ENCODE measurements around the gene CNPY4.

Gene CNPY4

DNA sequence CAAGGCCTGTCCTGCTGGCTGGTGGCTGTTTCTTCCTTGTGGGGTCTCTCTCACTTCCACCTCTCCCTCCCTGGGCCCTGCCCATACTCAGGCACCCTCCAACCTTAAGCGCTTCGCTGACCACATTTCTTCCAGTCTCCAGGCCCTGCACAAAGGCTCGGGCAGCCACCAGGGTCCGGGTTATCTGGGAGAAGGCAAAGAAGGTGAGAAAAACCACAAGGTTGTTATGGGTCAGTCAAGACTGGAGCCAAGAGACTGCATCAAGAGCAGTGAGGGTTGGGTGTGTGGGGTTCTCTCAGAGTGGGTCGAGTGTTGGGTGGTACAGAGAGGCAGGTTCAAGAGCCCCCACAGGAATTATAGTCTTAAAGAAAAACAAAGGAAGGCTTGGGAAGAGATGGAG lies 55.1 kb downstream of the CNPY4 start:
- ChIA-PET CTCF (interaction anchor here (1.2 kb wide), 1 partner anchor 19 kb away, joined by 3 read pairs; no protein-coding TSS in a partner anchor), POLR2A (no interaction called here)
- TF ChIP-seq, protein P1, sequence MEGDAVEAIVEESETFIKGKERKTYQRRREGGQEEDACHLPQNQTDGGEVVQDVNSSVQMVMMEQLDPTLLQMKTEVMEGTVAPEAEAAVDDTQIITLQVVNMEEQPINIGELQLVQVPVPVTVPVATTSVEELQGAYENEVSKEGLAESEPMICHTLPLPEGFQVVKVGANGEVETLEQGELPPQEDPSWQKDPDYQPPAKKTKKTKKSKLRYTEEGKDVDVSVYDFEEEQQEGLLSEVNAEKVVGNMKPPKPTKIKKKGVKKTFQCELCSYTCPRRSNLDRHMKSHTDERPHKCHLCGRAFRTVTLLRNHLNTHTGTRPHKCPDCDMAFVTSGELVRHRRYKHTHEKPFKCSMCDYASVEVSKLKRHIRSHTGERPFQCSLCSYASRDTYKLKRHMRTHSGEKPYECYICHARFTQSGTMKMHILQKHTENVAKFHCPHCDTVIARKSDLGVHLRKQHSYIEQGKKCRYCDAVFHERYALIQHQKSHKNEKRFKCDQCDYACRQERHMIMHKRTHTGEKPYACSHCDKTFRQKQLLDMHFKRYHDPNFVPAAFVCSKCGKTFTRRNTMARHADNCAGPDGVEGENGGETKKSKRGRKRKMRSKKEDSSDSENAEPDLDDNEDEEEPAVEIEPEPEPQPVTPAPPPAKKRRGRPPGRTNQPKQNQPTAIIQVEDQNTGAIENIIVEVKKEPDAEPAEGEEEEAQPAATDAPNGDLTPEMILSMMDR (IDR thresholded peaks at IDR 0.05; ENCODE audit: control extremely low read depth, extremely low read depth, low read depth, missing control alignments), result no peak
- DNase-seq (ENCODE audit: extremely low spot score), result no peak
